Dedifferentiated amniotic fluid mesenchymal stem cell (primary cell): Measurements from ENCODE around the gene B3GALNT2.

ENCODE experiments used
- DNase-seq: peaks from one replicate; pipeline ENCODE4 v3.0.0-alpha.2; 2016; ENCODE audit errors: extremely low spot score

Gene B3GALNT2

DNA sequence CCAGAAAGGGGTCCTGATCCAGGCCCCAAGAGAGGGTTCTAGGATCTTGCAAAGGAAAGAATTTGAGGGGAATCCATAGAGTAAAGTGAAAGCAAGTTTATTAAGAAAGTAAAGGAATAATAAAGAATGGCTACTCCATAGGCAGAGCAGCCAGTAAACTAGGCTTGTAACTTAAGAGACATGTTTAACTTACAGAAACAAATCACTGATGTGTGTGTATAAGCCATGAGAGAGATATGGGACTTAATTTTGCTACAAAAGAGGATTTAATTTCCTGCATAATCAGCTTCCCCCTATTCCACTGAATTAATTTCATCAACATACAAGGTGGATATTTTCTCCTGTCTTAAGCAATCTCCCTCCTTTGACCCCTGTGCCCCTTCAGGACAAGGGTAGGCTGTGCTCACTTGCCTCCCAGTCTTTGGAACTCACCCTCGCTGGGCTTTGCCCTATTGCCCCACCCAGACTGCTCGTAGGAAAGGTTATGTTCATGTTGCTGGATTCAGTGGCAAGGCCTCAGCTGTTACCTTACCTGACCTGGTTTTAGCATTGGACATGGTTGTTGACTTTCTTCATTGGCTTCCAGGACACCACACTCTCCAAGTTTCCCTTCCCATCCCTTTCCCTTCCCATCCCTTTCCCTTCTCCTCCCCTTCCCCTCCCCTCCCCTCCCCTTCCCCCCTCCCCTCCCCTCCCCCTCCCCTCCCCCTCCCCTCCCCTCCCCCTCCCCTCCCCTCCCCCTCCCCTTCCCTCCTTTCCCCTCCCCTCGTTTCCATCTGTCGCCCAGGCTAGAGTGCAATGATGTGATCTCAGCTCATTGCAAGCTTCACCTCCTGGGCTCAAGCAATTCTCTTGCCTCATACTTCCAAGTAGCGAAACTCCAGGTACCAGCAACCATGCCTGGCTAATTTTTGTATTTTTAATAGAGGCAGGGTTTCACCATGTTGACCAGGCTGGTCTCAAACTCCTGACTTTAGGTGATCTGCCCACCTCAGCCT is 92.5 kb downstream of the B3GALNT2 start:
- DNase-seq: no peak

- DNase-seq: no peak
Observed at GRCh38 chr1:235410467-235410866, 93.8 kb downstream of the B3GALNT2 start.

DNA sequence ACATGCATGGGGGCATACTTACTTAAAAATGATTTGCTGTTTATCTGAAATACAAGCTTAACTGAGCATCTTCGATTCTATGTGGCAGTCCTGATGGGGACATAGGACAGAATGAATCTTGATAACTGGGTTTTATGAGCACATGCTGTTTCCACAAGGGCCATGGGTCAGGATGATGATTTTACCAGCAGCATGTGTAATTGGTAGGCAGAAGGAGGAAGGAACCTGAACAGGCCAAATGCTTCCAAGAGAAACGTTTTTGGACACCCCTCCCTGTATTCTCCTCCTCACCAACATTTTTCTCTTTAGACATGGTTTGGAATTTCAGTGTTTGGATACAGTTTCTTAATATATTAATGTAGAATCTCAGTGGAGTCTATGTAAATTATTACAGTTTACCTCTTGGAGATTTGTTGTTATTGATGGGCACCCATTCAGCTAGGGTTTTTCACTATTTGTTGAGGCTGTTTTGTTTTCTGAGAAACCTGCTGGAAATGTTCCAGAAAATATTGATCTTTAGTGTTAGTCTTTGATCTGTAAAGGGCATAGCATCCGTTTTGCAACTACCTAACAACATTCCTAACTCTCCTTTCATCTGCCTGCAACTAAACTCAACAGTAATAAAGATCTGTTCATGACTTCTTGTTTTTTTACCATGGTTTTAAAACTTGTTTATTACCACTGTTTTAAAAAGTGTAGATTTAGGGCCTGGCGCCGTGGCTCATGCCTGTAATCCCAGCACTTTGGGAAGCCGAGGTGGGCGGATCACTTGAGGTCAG is 95.0 kb downstream of the B3GALNT2 start:
- DNase-seq: no peak

GRCh38 chr1:235408503-235408960 is 95.7 kb downstream of the B3GALNT2 start:
- DNase-seq: no peak

- DNase-seq: no peak
Observed at GRCh38 chr1:235407419-235407818, 96.8 kb downstream of the B3GALNT2 start.

GRCh38 chr1:235404190-235404589 is 100.1 kb downstream of the B3GALNT2 start:
- no peak for DNase-seq

GRCh38 chr1:235403593-235403992 is 100.7 kb downstream of the B3GALNT2 start:
- no peak for DNase-seq

GRCh38 chr1:235402457-235403200 is 101.6 kb downstream of the B3GALNT2 start:
- DNase-seq: no peak

DNA sequence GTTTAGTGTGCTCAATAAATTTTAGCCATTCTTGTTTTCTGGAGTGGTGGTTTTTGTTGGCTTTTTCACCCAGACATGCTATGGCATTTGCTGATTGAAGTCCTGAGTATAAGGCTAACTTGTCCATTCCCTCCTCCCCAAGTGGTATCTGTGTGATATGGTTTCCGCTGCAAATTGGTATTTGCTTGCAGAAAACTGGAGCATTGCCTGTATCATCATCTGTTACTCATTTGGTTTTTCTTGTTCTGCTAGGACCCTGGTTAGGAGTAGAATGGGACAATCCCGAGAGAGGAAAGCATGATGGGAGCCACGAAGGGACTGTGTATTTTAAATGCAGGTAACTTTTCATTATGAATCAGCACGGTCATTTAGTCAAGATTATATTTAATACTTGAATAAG is 103.0 kb downstream of the B3GALNT2 start:
- DNase-seq: no peak
